GM20000 (cell line): Measurements from ENCODE around the gene CHN2.

ENCODE experiments used
- DNase-seq: peaks from one replicate; pipeline ENCODE4 v3.0.0; 2012; ENCODE audit warnings: low spot score
- CTCF ChIP-seq: IDR thresholded peaks from 2 replicates; pipeline ENCODE4 v1.5.1; 2012; ENCODE audit warnings: mild to moderate bottlenecking, control low read depth; ENCODE audit errors: extremely low read depth, missing control alignments

CHN2 gene

GRCh38 chr7:29322023-29322712 lies 127.6 kb downstream of the CHN2 start:
- DNase-seq = no peak
- TF ChIP-seq CTCF = no peak

- DNase-seq = no peak
- no peak for TF ChIP-seq CTCF
Measured at GRCh38 chr7:29325476-29325875, 130.9 kb downstream of the CHN2 start.

- no peak for DNase-seq
- TF ChIP-seq CTCF = no peak
Measured at GRCh38 chr7:29326864-29327263, 132.3 kb downstream of the CHN2 start.

GRCh38 chr7:29327455-29327854 lies 132.9 kb downstream of the CHN2 start:
- no peak for TF ChIP-seq CTCF
- DNase-seq = no peak

GRCh38 chr7:29328045-29328444 lies 133.5 kb downstream of the CHN2 start:
- TF ChIP-seq CTCF = no peak
- no peak for DNase-seq

GRCh38 chr7:29328811-29329210 lies 134.2 kb downstream of the CHN2 start:
- no peak for DNase-seq
- no peak for TF ChIP-seq CTCF

- no peak for TF ChIP-seq CTCF
Measured at GRCh38 chr7:29329686-29330085, 135.1 kb downstream of the CHN2 start.

More at GRCh38 chr7:29329686-29330085, 135.1 kb downstream of the CHN2 start:
- no peak for DNase-seq
